Astrocyte (in vitro differentiated cells and primary cell): ENCODE data around the gene KDR.

Experiments
- EZH2 ChIP-seq: IDR thresholded peaks from 2 replicates; pipeline ENCODE4 v1.6.1; 2012; ENCODE audit warnings: mild to moderate bottlenecking, low read length, inconsistent platforms; ENCODE audit not compliant: insufficient read depth
- TF ChIP-seq, protein P1 (sequence below): IDR thresholded peaks from 2 replicates; pipeline ENCODE4 v1.5.1; 2011; ENCODE audit warnings: low read depth, mild to moderate bottlenecking, inconsistent platforms, low read length, moderate library complexity; ENCODE audit not compliant: insufficient read depth

DNA sequence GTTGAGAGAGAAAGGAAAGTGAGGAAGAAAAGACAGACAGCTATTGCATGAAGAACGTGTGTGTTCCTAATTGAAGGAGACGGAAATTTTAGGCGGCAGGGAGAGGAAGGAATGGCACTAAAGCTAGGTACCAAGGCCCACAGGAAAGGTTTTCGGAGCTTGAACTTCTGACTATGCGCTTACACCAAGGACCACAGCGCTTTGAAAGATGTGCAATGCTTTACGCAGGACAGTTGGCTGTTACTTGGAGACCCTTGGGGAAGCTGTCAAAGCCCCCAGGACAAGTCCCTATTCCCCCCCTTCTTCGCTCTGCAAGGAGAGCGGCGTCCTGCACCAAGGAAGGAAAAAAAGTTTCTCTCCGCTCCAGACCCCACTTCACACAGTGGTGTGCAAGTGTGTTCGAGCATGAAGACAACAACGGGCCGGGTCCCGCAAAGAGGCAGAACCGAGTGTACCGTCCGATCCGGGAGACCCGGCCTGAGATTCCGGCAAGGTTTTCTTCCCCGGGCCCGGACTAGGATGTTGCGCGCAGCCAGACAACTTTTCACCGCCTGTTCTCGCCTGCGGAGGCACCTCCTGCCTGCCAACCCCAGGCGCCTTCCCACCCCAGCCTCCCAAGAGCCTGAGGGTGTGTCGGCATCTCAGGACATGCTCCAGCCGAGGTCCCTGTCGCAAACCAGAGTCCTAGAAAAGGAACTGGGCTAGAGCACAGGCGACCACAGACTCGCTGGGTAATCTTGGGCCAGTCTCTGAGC is 896 bp downstream of the KDR start:
- TF ChIP-seq, protein P1, sequence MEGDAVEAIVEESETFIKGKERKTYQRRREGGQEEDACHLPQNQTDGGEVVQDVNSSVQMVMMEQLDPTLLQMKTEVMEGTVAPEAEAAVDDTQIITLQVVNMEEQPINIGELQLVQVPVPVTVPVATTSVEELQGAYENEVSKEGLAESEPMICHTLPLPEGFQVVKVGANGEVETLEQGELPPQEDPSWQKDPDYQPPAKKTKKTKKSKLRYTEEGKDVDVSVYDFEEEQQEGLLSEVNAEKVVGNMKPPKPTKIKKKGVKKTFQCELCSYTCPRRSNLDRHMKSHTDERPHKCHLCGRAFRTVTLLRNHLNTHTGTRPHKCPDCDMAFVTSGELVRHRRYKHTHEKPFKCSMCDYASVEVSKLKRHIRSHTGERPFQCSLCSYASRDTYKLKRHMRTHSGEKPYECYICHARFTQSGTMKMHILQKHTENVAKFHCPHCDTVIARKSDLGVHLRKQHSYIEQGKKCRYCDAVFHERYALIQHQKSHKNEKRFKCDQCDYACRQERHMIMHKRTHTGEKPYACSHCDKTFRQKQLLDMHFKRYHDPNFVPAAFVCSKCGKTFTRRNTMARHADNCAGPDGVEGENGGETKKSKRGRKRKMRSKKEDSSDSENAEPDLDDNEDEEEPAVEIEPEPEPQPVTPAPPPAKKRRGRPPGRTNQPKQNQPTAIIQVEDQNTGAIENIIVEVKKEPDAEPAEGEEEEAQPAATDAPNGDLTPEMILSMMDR = no peak
- peak; percentile 21 for TF ChIP-seq EZH2
